Kidney epithelial cell (primary cell): ENCODE data around the gene EIF4E1B. TPM values are rescaled to one million over a fixed set of nuclear protein-coding genes. Genes with fewer than 3 reads are reported as not detected.

ENCODE experiments used
- DNase-seq: peaks from one replicate; pipeline ENCODE4 v3.0.0-alpha.2; 2010; ENCODE audit warnings: low read depth
- H3K27me3 ChIP-seq: 2 replicates; pipeline ENCODE4 v1.6.0; 2011; ENCODE audit warnings: low read length; ENCODE audit not compliant: control insufficient read depth, insufficient read depth
- H3K36me3 ChIP-seq: 2 replicates; pipeline ENCODE4 v1.5.1; 2011; ENCODE audit warnings: low read length; ENCODE audit not compliant: control insufficient read depth, insufficient read depth
- H3K4me3 ChIP-seq: 2 replicates; pipeline ENCODE4 v1.5.1; 2011; ENCODE audit warnings: low read depth, mild to moderate bottlenecking, control low read depth, low read length
- CTCF ChIP-seq: IDR thresholded peaks from 2 replicates; pipeline ENCODE4 v1.5.1; 2011; ENCODE audit warnings: mild to moderate bottlenecking, moderate library complexity, low read length, control low read depth, inconsistent platforms; ENCODE audit not compliant: insufficient read depth, poor library complexity, severe bottlenecking
- total RNA-seq: library from RNA; depleted of rRNA; stranded (reverse); fragments of >200 nt; gene quantifications from 2 replicates; pipeline ENCODE4 v1.2.3, GENCODE V29; 2015

The EIF4E1B gene
- total RNA-seq, 1 donor from 2014 or later: not detected

- Histone ChIP-seq H3K27me3 (peaks cover 48% of the 10 kb centered on the region), H3K36me3 (no peaks in the 10 kb centered on the region), H3K4me3 (no peak overlapping the region)
- no peak for DNase-seq
- TF ChIP-seq CTCF: no peak
These were observed 2.9 kb upstream of the EIF4E1B start for GRCh38 chr5:176627582-176627981.

GRCh38 chr5:176628406-176629228 is 1.9 kb upstream of the EIF4E1B start:
- no peak for TF ChIP-seq CTCF
- Histone ChIP-seq H3K4me3 (no peak overlapping the region), H3K36me3 (no peaks in the 10 kb centered on the region), H3K27me3 (peaks cover 54% of the 10 kb centered on the region)
- DNase-seq: no peak

- Histone ChIP-seq H3K27me3 (peaks cover 56% of the 10 kb centered on the region), H3K4me3 (no peak overlapping the region), H3K36me3 (no peaks in the 10 kb centered on the region)
- no peak for DNase-seq
- no peak for TF ChIP-seq CTCF
These were observed 1.1 kb upstream of the EIF4E1B start for GRCh38 chr5:176629317-176629852.

GRCh38 chr5:176630681-176631222 is 277 bp downstream of the EIF4E1B start:
- TF ChIP-seq CTCF: no peak
- no peak for DNase-seq
- H3K27me3 ChIP-seq: peaks cover 53% of the 10 kb centered on the region
- H3K4me3 ChIP-seq: peak overlapping the region; percentile 14
- no peaks in the 10 kb centered on the region for H3K36me3 ChIP-seq

- no peak for DNase-seq
- no peak overlapping the region for H3K4me3 ChIP-seq
- H3K36me3 ChIP-seq: no peaks in the 10 kb centered on the region
- TF ChIP-seq CTCF: no peak
- peaks cover 55% of the 10 kb centered on the region for H3K27me3 ChIP-seq
These were observed 1.1 kb downstream of the EIF4E1B start for GRCh38 chr5:176631383-176632200.
